Psoas muscle (tissue), 8 donors: ENCODE data around the gene HAPLN3. TPM values are rescaled to one million over a fixed set of nuclear protein-coding genes. Genes with fewer than 3 reads are reported as not detected.

Experiments used
- ATAC-seq, 4 donors: fragments of 200-7000 bp; cut with Tn5 transposase; one replicate each; pipeline ENCODE4 v1.9.1; 2020; ENCODE audit warnings: moderate library complexity in 3 of 4, mild to moderate bottlenecking in 2 of 4
- DNase-seq, 2 donors: peaks; one replicate each; pipeline ENCODE4 v3.0.0-alpha.2; 2020
- H3K27ac ChIP-seq: fragments of 200-600 bp; one replicate; pipeline ENCODE4 v1.8.0; 2022
- H3K27me3 ChIP-seq, 3 donors: fragments of 200-600 bp in 1 of 3; one replicate each; pipeline versions ENCODE4 v1.6.1 to v1.8.0; 2013 to 2022; ENCODE audit warnings: low read length in 2 of 3, mild to moderate bottlenecking in 2 of 3, moderate library complexity in 1 of 3; ENCODE audit not compliant: insufficient read depth in 3 of 3
- H3K36me3 ChIP-seq, 2 donors: fragments of 200-600 bp in 1 of 2; one replicate each; pipeline versions ENCODE4 v1.6.1 to v1.8.0; 2013 to 2022; ENCODE audit warnings: low read depth in 1 of 2, mild to moderate bottlenecking in 1 of 2, moderate library complexity in 1 of 2; ENCODE audit not compliant: insufficient read depth in 1 of 2
- H3K4me1 ChIP-seq: fragments of 200-600 bp; one replicate; pipeline ENCODE4 v1.8.0; 2022
- H3K4me3 ChIP-seq: fragments of 200-600 bp; one replicate; pipeline ENCODE4 v1.8.0; 2022; ENCODE audit warnings: mild to moderate bottlenecking
- H3K9me3 ChIP-seq: fragments of 200-600 bp; one replicate; pipeline ENCODE4 v1.8.0; 2022
- WGBS, 3 donors: extraction: QIAGEN DNeasy Blood & Tissue Kit; methylation state at CpG; one replicate each; pipeline versions ENCODE4 v1.1.6 to v1.1.7; 2013; 5-methylcytosine and 5-hydroxymethylcytosine counted together
- intact Hi-C, 2 donors: fragments of 100-400 bp; cut with DNase I; formaldehyde crosslinking; loops; one replicate each; pipeline versions ENCODE4 v1.11.0 to v1.14.2; 2022
- polyA plus RNA-seq, 3 donors: library from polyadenylated mRNA; stranded (reverse); fragments of 200-250 nt; gene quantifications; one replicate each; pipeline ENCODE4 v1.2.3, GENCODE V29; 2013
- total RNA-seq, 4 donors: library from RNA; stranded (reverse); fragmentation: NEBNext Ultra II Directional in 2 of 4; extraction: Animal tissue kit (Norgen Biotek cat#: 25700) in 2 of 4; gene quantifications; one replicate each; pipeline versions ENCODE4 v1.2.1 to v1.2.4, GENCODE V29; 2021 to 2023
- TF ChIP-seq, protein P1 (sequence below): fragments of 200-600 bp; IDR thresholded peaks from one replicate; pipeline ENCODE4 v1.8.0; 2022; ENCODE audit warnings: antibody characterized with exemption
- donor health status: healthy with polysubstance abuse.
- donor health status: DM: no; HTN: no; CAD: no; lungs with moderate emphysema.
- donor health status: Bipolar disorder and iron deficiency.
- donor health status: healthy.
- donor health status: DM: yes; HTN: yes; CAD: no.
- donor health status: DM: no; HTN: no; CAD: no.
- donor health status: DM: no; HTN: no; CAD: no.
- donor health status: DM: yes; HTN: yes; CAD: no.

Gene HAPLN3
- total and polyA plus RNA-seq, 7 donors, result 1.2 to 5.8 (median 3.9) TPM

DNA sequence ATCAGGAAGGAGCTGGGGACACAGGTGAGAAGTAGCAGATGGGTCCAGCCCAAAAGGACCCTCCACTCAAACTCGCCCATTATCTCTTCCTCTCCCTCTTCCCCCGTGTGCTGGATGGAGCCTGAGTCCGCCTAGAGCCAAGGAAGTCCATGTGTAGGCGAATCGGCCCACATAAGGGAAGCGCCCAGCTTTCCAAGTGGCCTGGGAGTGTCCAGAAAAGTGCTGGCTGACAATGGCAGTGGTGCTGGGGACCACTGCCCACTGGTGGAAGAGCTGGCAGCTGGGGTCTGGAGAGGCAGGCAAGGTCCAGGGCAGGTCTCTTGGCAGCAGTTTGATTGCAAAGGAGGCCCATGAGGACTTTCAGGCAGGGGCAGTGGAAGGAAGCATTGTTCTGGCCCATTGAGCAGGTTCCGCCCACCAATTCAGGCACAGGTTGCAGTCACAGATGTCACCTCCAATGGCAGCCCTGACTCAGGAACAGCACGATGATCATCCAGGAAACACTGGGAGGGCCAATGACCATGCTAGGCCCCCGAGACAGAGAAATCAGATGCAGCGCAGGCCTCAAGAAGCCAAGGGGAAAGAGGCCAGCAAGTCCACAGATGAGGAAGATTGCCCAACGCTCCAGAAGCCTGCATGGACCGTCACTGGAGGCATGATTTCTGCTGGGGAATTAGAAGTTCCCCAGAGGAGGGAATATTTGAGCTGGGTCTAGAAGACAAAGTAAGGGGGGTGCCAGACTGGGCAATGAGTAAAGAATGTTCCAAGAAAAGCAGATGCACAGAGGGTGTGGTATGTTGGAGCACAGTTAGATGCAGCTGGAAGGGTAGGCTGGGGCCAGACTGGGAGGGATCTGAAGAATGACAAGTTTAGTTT is 14.8 kb upstream of the HAPLN3 start:
- DNase-seq (peak; percentile 66 to 82), ATAC-seq (peak in 3 of 4 donors; percentile 3 to 37 (median 10))
- peaks cover 75% of the 10 kb centered on the region for H3K4me1 ChIP-seq
- H3K9me3 ChIP-seq, result no peaks in the 10 kb centered on the region
- H3K4me3 ChIP-seq, result peak overlapping the region; percentile 92
- peaks cover 9 to 47% of the 10 kb centered on the region in 2 donors for H3K36me3 ChIP-seq
- TF ChIP-seq, protein P1, sequence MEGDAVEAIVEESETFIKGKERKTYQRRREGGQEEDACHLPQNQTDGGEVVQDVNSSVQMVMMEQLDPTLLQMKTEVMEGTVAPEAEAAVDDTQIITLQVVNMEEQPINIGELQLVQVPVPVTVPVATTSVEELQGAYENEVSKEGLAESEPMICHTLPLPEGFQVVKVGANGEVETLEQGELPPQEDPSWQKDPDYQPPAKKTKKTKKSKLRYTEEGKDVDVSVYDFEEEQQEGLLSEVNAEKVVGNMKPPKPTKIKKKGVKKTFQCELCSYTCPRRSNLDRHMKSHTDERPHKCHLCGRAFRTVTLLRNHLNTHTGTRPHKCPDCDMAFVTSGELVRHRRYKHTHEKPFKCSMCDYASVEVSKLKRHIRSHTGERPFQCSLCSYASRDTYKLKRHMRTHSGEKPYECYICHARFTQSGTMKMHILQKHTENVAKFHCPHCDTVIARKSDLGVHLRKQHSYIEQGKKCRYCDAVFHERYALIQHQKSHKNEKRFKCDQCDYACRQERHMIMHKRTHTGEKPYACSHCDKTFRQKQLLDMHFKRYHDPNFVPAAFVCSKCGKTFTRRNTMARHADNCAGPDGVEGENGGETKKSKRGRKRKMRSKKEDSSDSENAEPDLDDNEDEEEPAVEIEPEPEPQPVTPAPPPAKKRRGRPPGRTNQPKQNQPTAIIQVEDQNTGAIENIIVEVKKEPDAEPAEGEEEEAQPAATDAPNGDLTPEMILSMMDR, result no peak
- 59 to 66% (median 61%) methylated on average over 12 of the region's 12 CpGs for WGBS, 3 donors
- H3K27me3 ChIP-seq, result no peaks in the 10 kb centered on the region
- H3K27ac ChIP-seq, result peak overlapping the region; percentile 93
- intact Hi-C loops, result loop anchor here (5.0 to 10.0 kb wide), 3 partner anchors 107 to 265 kb away; partner anchors contain the start of gene ABHD2 (in 1 of the 2)

DNA sequence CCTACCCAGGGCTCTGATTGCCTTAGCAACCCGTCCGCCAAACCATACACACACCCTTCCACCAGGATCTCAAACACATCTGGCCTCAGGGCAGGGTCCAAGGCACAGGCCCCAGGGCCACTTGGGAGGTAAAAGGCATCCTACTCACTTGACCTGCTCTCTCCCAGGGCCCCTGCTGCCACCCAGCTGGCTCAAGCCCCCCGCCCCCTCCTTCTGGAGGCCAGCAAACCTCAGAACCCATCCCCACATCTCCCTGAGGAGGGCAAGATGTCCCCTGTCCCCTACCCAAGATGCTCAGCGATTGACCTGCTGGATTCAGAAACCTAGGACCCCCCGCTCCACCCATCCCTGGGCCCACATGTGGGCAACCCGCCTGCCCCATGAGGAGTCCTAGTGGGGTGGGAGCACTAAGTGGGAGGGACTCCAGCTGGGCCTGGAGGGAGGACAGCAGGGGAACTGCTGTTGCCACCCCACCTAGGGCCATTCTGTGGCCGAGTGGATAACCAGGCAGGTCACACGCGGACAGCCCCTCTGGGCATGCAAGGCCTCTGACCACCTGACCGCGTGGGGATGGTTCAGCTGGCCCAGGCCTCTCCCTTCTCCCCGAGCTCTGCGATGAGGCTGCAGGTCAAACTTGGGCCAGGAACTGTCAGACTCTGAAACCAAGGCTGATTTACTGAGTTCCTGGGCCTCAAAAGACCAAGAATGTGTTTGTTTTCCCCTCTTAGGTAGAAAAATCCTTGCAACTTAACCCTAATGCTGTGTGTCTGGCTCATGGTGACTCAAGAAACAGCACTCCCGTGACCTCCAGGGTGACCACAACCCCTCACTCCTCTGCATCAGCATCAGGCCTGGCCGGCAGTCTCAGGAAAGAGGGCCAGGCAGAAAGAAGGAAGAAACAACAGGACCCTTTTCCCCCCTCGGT is 13.6 kb upstream of the HAPLN3 start:
- H3K36me3 ChIP-seq, result peaks cover 9 to 59% of the 10 kb centered on the region in 2 donors
- no peak for ATAC-seq
- TF ChIP-seq, protein P1, result no peak
- H3K4me1 ChIP-seq, result peaks cover 75% of the 10 kb centered on the region
- WGBS, 3 donors, result 62 to 76% (median 71%) methylated on average over 16 of the region's 16 CpGs
- no peak for DNase-seq
- H3K9me3 ChIP-seq, result no peaks in the 10 kb centered on the region
- H3K27me3 ChIP-seq, result no peaks in the 10 kb centered on the region
- peak overlapping the region; percentile 93 for H3K27ac ChIP-seq
- intact Hi-C loops, result loop anchor here (5.0 to 10.0 kb wide), 2 partner anchors 108 to 266 kb away; no protein-coding TSS in a partner anchor
- peak overlapping the region; percentile 92 for H3K4me3 ChIP-seq

DNA sequence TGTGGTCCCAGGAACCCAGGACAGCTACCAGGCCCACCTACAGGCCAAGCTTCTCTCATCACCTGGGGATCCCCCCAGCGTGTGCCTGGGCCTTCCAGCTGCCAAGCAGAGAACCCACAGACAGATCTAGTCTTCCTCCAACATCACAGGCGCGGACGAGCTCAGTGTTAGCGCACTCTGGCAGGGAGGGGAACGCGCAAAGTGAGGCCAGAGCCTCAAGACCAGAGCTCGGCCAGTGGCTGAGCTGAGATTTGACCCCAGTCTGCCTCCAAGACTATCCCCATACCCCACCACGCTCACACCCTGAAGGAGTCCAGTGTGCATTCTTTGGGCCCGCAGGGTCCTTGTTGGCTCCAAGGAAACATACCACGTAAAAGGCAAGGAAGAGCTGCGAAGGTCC is 12.8 kb upstream of the HAPLN3 start:
- Histone ChIP-seq H3K4me1 (peaks cover 81% of the 10 kb centered on the region), H3K4me3 (peak overlapping the region; percentile 92), H3K27me3 (no peaks in the 10 kb centered on the region), H3K9me3 (no peaks in the 10 kb centered on the region), H3K36me3 (peaks cover 9 to 68% of the 10 kb centered on the region in 2 donors), H3K27ac (peak overlapping the region; percentile 93)
- TF ChIP-seq, protein P1, result no peak
- DNase-seq (no peak), ATAC-seq (no peak)
- WGBS, 3 donors, result 82 to 92% (median 85%) methylated on average over 12 of the region's 12 CpGs
- intact Hi-C loops, result loop anchor here (5.0 to 10.0 kb wide), 2 partner anchors 109 to 267 kb away; no protein-coding TSS in a partner anchor

DNA sequence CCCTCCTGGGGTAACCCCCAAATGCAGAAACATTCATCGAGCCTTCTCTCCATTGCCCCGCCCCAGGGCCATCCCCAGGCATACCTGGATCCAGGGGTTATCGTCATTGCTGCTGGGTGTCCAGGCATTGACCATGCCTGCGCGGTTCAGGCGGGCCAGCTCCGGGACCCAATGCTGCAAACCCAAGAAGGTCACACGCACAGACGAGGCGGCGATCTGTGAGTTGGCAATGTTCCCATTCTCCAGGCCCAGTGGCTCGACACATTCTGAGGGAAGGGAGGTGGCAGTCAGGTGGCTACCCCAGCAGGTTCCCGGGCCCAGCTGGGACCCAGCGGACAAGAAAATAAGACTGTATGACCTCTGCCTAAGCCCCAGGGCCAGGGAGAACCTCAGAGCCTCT is 11.8 kb upstream of the HAPLN3 start:
- peak overlapping the region; percentile 92 for H3K4me3 ChIP-seq
- DNase-seq (no peak), ATAC-seq (no peak)
- H3K36me3 ChIP-seq, result peaks cover 9 to 78% of the 10 kb centered on the region in 2 donors
- H3K27ac ChIP-seq, result peak overlapping the region; percentile 48
- no peaks in the 10 kb centered on the region for H3K27me3 ChIP-seq
- H3K4me1 ChIP-seq, result peaks cover 89% of the 10 kb centered on the region
- intact Hi-C loops, result loop anchor here (5.0 to 10.0 kb wide), 2 partner anchors 110 to 268 kb away; no protein-coding TSS in a partner anchor
- TF ChIP-seq, protein P1, result no peak
- 57 to 84% (median 57%) methylated on average over 14 of the region's 14 CpGs for WGBS, 3 donors
- H3K9me3 ChIP-seq, result no peaks in the 10 kb centered on the region
